Measurements from ENCODE around the gene PSMG3.
"Not testable (repeated sequence)": the region's sequence is repeated elsewhere in the genome, so short reads cannot be mapped to it uniquely, and the experiment has no call there.

PSMG3 gene

DNA sequence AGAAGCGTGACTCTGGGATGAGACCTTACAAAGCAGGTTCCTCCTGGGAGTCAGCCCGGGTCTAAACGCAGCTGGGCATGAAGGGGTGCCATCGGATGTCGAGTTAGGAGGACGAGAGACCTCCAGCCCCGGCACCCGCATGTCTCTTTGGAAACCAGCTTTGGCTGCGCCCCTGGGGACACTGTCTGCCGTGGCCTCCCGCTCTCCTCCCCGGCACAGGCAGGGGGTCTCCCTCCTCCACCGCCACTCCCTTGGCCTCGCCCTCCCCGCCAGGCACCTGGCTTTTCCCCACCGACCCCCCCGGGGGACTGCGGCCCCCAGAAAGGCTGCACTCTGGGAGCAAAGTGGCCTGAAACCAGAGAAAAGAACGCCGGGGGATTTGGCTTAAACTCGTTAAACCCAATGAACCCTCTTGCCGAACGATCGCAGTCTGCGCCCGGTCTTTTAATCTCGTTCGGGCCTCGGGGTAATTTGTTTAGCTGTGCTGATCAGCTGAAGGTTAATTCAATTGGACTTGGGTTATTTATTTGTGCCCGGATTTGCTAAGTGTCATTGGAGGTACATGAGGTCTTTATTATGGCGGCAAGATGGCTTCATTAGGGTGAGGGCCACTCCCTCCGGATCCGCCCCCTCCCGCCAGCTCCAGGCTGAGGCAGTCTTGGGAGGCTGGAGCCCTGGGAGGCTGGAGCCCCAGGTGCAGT, 16.4 kb upstream of the PSMG3 start:
- no peak overlapping the region for H3K9ac ChIP-seq (ENCODE audit: low read length)
- H3K27me3 ChIP-seq (ENCODE audit: insufficient read depth, low read length), result peaks cover 16% of the 10 kb centered on the region; the same call in 1 of the 2 replicates
- H3K9me2 ChIP-seq (ENCODE audit: low read depth, low read length), result no peaks in the 10 kb centered on the region
- no peaks in the 10 kb centered on the region for H3K36me3 ChIP-seq (ENCODE audit: insufficient read depth, low read length)
- peaks cover 3% of the 10 kb centered on the region; the same call in 1 of the 2 replicates for H3K9me3 ChIP-seq (ENCODE audit: low read length)
- no peaks in the 10 kb centered on the region for H3F3A ChIP-seq (ENCODE audit: insufficient read depth, low read length)
- H2AFZ ChIP-seq (ENCODE audit: low read length), result no peak overlapping the region
- H4K20me1 ChIP-seq (ENCODE audit: insufficient read depth, low read length), result no peaks in the 10 kb centered on the region
- H3K4me1 ChIP-seq (ENCODE audit: insufficient read depth, low read length, severe bottlenecking), result no peaks in the 10 kb centered on the region
- no peak for TF ChIP-seq EZH2 (IDR thresholded peaks at IDR 0.05; ENCODE audit: borderline replicate concordance, low read length)
- TF ChIP-seq, protein P1, sequence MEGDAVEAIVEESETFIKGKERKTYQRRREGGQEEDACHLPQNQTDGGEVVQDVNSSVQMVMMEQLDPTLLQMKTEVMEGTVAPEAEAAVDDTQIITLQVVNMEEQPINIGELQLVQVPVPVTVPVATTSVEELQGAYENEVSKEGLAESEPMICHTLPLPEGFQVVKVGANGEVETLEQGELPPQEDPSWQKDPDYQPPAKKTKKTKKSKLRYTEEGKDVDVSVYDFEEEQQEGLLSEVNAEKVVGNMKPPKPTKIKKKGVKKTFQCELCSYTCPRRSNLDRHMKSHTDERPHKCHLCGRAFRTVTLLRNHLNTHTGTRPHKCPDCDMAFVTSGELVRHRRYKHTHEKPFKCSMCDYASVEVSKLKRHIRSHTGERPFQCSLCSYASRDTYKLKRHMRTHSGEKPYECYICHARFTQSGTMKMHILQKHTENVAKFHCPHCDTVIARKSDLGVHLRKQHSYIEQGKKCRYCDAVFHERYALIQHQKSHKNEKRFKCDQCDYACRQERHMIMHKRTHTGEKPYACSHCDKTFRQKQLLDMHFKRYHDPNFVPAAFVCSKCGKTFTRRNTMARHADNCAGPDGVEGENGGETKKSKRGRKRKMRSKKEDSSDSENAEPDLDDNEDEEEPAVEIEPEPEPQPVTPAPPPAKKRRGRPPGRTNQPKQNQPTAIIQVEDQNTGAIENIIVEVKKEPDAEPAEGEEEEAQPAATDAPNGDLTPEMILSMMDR (IDR thresholded peaks at IDR 0.05; ENCODE audit: low read length), result no peak
- no peak overlapping the region for H3K27ac ChIP-seq (ENCODE audit: low read depth, low read length, poor library complexity, severe bottlenecking)
- no peak overlapping the region for H3K4me3 ChIP-seq (ENCODE audit: low read depth, low read length, poor library complexity, severe bottlenecking)
- H3K4me2 ChIP-seq (ENCODE audit: low read length), result no peak overlapping the region
- no peaks in the 10 kb centered on the region for H3K79me2 ChIP-seq (ENCODE audit: insufficient read depth, low read length)

DNA sequence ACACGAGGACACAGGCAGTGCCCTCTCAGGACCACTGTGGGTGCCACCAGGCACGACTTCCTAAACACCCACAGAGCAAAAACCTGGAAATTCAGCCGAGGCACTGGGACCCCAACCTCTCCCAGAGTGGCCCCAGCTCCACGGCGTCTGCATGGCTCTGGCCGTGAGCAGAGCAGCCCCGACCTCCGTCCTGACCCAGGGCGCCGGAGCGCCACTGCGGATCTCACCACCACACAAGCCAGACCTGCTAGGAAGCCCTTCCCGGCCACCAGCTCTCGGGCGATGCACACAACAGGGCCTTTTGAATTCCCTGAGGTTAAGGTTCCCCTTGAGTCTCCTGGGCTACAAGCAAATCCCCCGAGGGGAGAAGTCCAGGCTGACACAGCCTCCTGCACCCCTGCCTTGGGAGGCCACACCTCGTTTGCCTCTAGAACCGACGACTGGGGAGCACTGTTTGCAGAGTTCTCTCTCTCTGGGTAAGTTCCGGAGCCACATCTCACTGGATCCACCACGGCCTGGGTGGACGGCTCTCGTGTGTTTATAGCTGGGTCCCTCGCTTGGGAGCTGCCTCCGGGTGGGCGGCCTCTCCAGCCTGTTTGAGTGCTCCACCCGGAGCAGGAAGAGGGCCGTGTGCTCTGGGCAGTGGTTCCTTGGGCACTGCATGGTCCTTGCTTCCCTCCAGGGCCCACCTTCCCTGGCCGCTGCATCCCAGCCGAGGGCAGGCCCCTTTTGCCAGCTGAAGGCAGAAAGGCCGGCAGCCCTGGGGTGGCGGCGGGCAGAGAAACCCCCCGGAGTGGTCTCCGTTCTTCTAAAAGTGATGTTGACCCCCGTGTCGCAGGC, 15.5 kb upstream of the PSMG3 start:
- peaks cover 16% of the 10 kb centered on the region; the same call in 1 of the 2 replicates for H3K27me3 ChIP-seq (ENCODE audit: insufficient read depth, low read length)
- H3K4me3 ChIP-seq (ENCODE audit: low read depth, low read length, poor library complexity, severe bottlenecking), result no peak overlapping the region
- no peak overlapping the region for H3K9ac ChIP-seq (ENCODE audit: low read length)

DNA sequence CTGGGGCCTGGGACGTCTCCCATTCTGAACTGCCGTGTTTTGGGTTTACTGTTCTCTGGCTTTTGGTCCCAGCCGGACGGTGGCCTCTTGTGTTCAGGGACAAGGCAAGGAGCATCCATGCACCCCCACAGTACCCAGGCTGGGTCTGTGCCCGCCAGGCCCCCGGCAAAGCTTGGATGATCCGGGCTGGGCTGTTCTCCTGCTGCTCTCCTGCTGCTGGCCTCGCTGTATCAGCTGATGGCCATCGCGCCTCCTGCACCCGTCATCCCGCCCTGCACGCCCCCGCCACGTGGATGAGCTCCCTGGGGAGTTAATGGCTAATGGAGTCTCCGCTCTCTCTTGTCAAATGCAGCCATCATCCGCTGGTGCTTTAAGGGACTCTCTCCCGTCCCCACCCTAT, 14.9 kb upstream of the PSMG3 start:
- Histone ChIP-seq H3K4me1 (ENCODE audit: insufficient read depth, low read length, severe bottlenecking) (no peaks in the 10 kb centered on the region), H4K20me1 (ENCODE audit: insufficient read depth, low read length) (no peaks in the 10 kb centered on the region), H3K27me3 (ENCODE audit: insufficient read depth, low read length) (peaks cover 16% of the 10 kb centered on the region; the same call in 1 of the 2 replicates), H3F3A (ENCODE audit: insufficient read depth, low read length) (no peaks in the 10 kb centered on the region), H3K9me3 (ENCODE audit: low read length) (peaks cover 3% of the 10 kb centered on the region; the same call in 1 of the 2 replicates), H3K4me3 (ENCODE audit: low read depth, low read length, poor library complexity, severe bottlenecking) (no peak overlapping the region), H3K79me2 (ENCODE audit: insufficient read depth, low read length) (no peaks in the 10 kb centered on the region), H3K9me2 (ENCODE audit: low read depth, low read length) (no peaks in the 10 kb centered on the region), H3K4me2 (ENCODE audit: low read length) (no peak overlapping the region), H3K9ac (ENCODE audit: low read length) (no peak overlapping the region), H3K27ac (ENCODE audit: low read depth, low read length, poor library complexity, severe bottlenecking) (no peak overlapping the region), H3K36me3 (ENCODE audit: insufficient read depth, low read length) (no peaks in the 10 kb centered on the region), H2AFZ (ENCODE audit: low read length) (no peak overlapping the region)
- TF ChIP-seq EZH2 (IDR thresholded peaks at IDR 0.05; ENCODE audit: borderline replicate concordance, low read length), result no peak
- TF ChIP-seq, protein P1 (IDR thresholded peaks at IDR 0.05; ENCODE audit: low read length), result no peak

More for the DNA sequence above, 15.5 kb upstream of the PSMG3 start:
- H3K9me2 ChIP-seq (ENCODE audit: low read depth, low read length), result no peaks in the 10 kb centered on the region
- H3F3A ChIP-seq (ENCODE audit: insufficient read depth, low read length), result no peaks in the 10 kb centered on the region
- TF ChIP-seq, protein P1 (IDR thresholded peaks at IDR 0.05; ENCODE audit: low read length), result no peak
- no peak for TF ChIP-seq EZH2 (IDR thresholded peaks at IDR 0.05; ENCODE audit: borderline replicate concordance, low read length)
- H3K4me1 ChIP-seq (ENCODE audit: insufficient read depth, low read length, severe bottlenecking), result no peaks in the 10 kb centered on the region
- no peak overlapping the region for H2AFZ ChIP-seq (ENCODE audit: low read length)
- H3K27ac ChIP-seq (ENCODE audit: low read depth, low read length, poor library complexity, severe bottlenecking), result no peak overlapping the region
- no peaks in the 10 kb centered on the region for H3K79me2 ChIP-seq (ENCODE audit: insufficient read depth, low read length)
- peaks cover 3% of the 10 kb centered on the region; the same call in 1 of the 2 replicates for H3K9me3 ChIP-seq (ENCODE audit: low read length)
- H3K4me2 ChIP-seq (ENCODE audit: low read length), result no peak overlapping the region
- H4K20me1 ChIP-seq (ENCODE audit: insufficient read depth, low read length), result no peaks in the 10 kb centered on the region
- H3K36me3 ChIP-seq (ENCODE audit: insufficient read depth, low read length), result no peaks in the 10 kb centered on the region

DNA sequence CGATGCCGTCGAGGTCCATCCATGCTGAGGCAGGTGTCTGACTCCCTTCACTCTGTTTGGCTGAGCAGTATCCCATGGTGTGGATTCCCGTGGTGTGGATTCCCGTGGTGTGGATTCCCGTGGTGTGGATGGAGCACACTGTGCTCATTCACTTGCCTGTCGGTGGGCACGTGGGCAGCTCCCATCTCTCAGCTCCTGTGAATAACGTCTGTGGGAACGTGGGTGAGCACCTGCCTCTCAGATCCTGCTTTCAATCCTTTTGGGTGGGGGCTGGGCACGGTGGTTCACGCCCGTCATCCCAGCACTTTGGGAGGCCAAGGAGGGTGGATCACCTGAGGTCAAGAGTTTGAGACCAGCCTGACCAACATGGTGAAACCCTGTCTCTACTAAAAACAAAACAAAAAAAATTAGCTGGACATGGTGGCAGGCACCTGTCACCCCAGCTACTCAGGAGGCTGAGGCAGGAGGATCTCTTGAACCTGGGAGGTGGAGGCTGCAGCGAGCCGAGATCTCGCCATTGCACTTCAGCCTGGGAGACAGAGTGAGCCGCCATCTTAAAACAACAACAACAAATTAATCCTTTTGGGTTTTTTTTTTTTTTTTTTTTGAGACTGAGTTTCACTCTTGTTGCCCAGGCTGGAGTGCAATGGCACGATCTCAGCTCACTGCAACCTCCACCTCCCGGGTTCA, 13.6 kb upstream of the PSMG3 start:
- not testable (repeated sequence) for H3K4me2 ChIP-seq (ENCODE audit: low read length); H3K9me2 ChIP-seq (ENCODE audit: low read depth, low read length); H3K27ac ChIP-seq (ENCODE audit: low read depth, low read length, poor library complexity, severe bottlenecking); H4K20me1 ChIP-seq (ENCODE audit: insufficient read depth, low read length); H3K9me3 ChIP-seq (ENCODE audit: low read length); H3K36me3 ChIP-seq (ENCODE audit: insufficient read depth, low read length); H3K4me3 ChIP-seq (ENCODE audit: low read depth, low read length, poor library complexity, severe bottlenecking); H3K27me3 ChIP-seq (ENCODE audit: insufficient read depth, low read length); H3K4me1 ChIP-seq (ENCODE audit: insufficient read depth, low read length, severe bottlenecking); H3K79me2 ChIP-seq (ENCODE audit: insufficient read depth, low read length); H3K9ac ChIP-seq (ENCODE audit: low read length); H2AFZ ChIP-seq (ENCODE audit: low read length); H3F3A ChIP-seq (ENCODE audit: insufficient read depth, low read length)

All from OCI-LY1 (cell line).